IMR-90 (cell line): Measurements from ENCODE around the gene SPATA13. TPM values are rescaled to one million over a fixed set of nuclear protein-coding genes. Genes with fewer than 3 reads are reported as not detected.

Experiments used
- ATAC-seq: fragments of 200-7000 bp; cut with Tn5 transposase; 2 replicates; pipeline ENCODE4 v1.9.1; 2020; ENCODE audit warnings: low read depth, mild to moderate bottlenecking, moderate library complexity
- BruUV-seq: library from RNA; stranded (reverse); fragments of 400-500 nt; replicated peaks from 2 replicates; lab custom pipeline; 2021; lab: Mats Ljungman, UMichigan
- CTCF ChIA-PET: fragments of 300-600 bp; formaldehyde crosslinking; extraction: SDS; loops from one replicate; lab custom pipeline; 2021; ENCODE audit warnings: antibody characterized with exemption; lab: Yijun Ruan, JAX
- POLR2A ChIA-PET: fragments of 300-600 bp; sonication (Branson Sonifier 250); formaldehyde crosslinking; loops from one replicate; lab custom pipeline; 2022; ENCODE audit warnings: antibody characterized with exemption; ENCODE audit not compliant: unreplicated experiment; lab: Charles Lee
- DNase-seq: peaks from one replicate; pipeline ENCODE4 v3.0.0; 2013
- H2AFZ ChIP-seq: replicated peaks from 2 replicates; pipeline ENCODE3; 2013; ENCODE audit warnings: low read length, mild to moderate bottlenecking; ENCODE audit not compliant: poor library complexity
- H2AK5ac ChIP-seq: 2 replicates; pipeline ENCODE4 v1.6.1; 2013; ENCODE audit warnings: low read depth, low read length, inconsistent platforms
- H2AK9ac ChIP-seq: replicated peaks from 2 replicates; pipeline ENCODE3; 2013; ENCODE audit warnings: mild to moderate bottlenecking, low read depth, low read length, moderate library complexity; ENCODE audit not compliant: poor library complexity
- H2BK120ac ChIP-seq: 2 replicates; pipeline ENCODE4 v1.6.1; 2013; ENCODE audit warnings: low read depth, low read length, inconsistent platforms
- H2BK15ac ChIP-seq: 3 replicates; pipeline ENCODE4 v1.6.1; 2013; ENCODE audit warnings: low read depth, low read length, inconsistent platforms
- H2BK20ac ChIP-seq: 2 replicates; pipeline ENCODE4 v1.6.1; 2013; ENCODE audit warnings: low read depth, mild to moderate bottlenecking, inconsistent platforms, low read length, moderate library complexity
- H2BK5ac ChIP-seq: 2 replicates; pipeline ENCODE4 v1.6.1; 2013; ENCODE audit warnings: mild to moderate bottlenecking, low read depth, low read length, inconsistent platforms; ENCODE audit not compliant: poor library complexity, severe bottlenecking
- H3K14ac ChIP-seq: replicated peaks from 2 replicates; pipeline ENCODE4 v1.6.1; 2013; ENCODE audit warnings: low read depth, low read length, inconsistent platforms
- H3K18ac ChIP-seq: 2 replicates; pipeline ENCODE4 v1.6.1; 2013; ENCODE audit warnings: low read depth, low read length, control low read depth
- H3K23ac ChIP-seq: 2 replicates; pipeline ENCODE4 v1.6.1; 2013; ENCODE audit warnings: low read depth, low read length, inconsistent platforms
- H3K27ac ChIP-seq: 2 replicates; pipeline ENCODE4 v1.5.1; 2013; ENCODE audit warnings: mild to moderate bottlenecking, control low read depth, low read length; ENCODE audit not compliant: insufficient read depth
- H3K27me3 ChIP-seq: 2 replicates; pipeline ENCODE4 v1.6.1; 2013; ENCODE audit warnings: low read length; ENCODE audit not compliant: control insufficient read depth, insufficient read depth
- H3K36me3 ChIP-seq: 2 replicates; pipeline ENCODE4 v1.6.1; 2013; ENCODE audit warnings: low read length, mixed read lengths; ENCODE audit not compliant: control insufficient read depth, insufficient read depth
- H3K4ac ChIP-seq: 2 replicates; pipeline ENCODE4 v1.6.1; 2013; ENCODE audit warnings: low read depth, low read length, inconsistent platforms
- H3K4me1 ChIP-seq: 2 replicates; pipeline ENCODE4 v1.6.1; 2013; ENCODE audit warnings: low read length, mixed read lengths; ENCODE audit not compliant: control insufficient read depth, insufficient read depth
- H3K4me2 ChIP-seq: 2 replicates; pipeline ENCODE4 v1.6.1; 2013; ENCODE audit warnings: low read depth, mild to moderate bottlenecking, control low read depth, low read length, moderate library complexity
- H3K4me3 ChIP-seq: 2 replicates; pipeline ENCODE4 v1.5.1; 2013; ENCODE audit warnings: low read depth, mild to moderate bottlenecking, control low read depth, low read length, moderate library complexity; ENCODE audit not compliant: insufficient read depth
- H3K56ac ChIP-seq: 2 replicates; pipeline ENCODE4 v1.6.1; 2013; ENCODE audit warnings: low read length, inconsistent platforms; ENCODE audit not compliant: insufficient read depth; ENCODE audit errors: extremely low read depth
- H3K79me1 ChIP-seq, 2 experiments: 2 replicates each; pipeline ENCODE4 v1.6.1; 2013; ENCODE audit warnings: low read length in 2 of 2, inconsistent platforms in 1 of 2, low read depth in 1 of 2
- H3K9ac ChIP-seq: 2 replicates; pipeline ENCODE4 v1.6.1; 2013; ENCODE audit warnings: low read depth, low read length, control low read depth
- H3K9me1 ChIP-seq: 2 replicates; pipeline ENCODE4 v1.6.1; 2013; ENCODE audit warnings: low read length, inconsistent platforms; ENCODE audit not compliant: insufficient read depth
- H3K9me3 ChIP-seq: 2 replicates; pipeline ENCODE4 v1.6.1; 2013; ENCODE audit warnings: low read length; ENCODE audit not compliant: control insufficient read depth, insufficient read depth
- H4K20me1 ChIP-seq: 2 replicates; pipeline ENCODE4 v1.6.1; 2013; ENCODE audit warnings: low read length, inconsistent platforms; ENCODE audit not compliant: insufficient read depth
- H4K5ac ChIP-seq: 2 replicates; pipeline ENCODE4 v1.6.1; 2013; ENCODE audit warnings: mild to moderate bottlenecking, low read depth, low read length, control low read depth
- H4K8ac ChIP-seq, 2 experiments: 2 replicates each; pipeline ENCODE4 v1.6.1; 2013; ENCODE audit warnings: low read depth in 2 of 2, low read length in 2 of 2, control low read depth in 1 of 2, inconsistent platforms in 1 of 2
- H4K91ac ChIP-seq: 2 replicates; pipeline ENCODE4 v1.6.1; 2013; ENCODE audit warnings: low read depth, low read length, inconsistent platforms; ENCODE audit not compliant: insufficient read depth
- BHLHE40 ChIP-seq: fragments of 150-350 bp; IDR thresholded peaks from 2 replicates; pipeline ENCODE4 v1.6.1; 2016; ENCODE audit warnings: mild to moderate bottlenecking, low read depth, low read length
- CEBPB ChIP-seq: IDR thresholded peaks from 2 replicates; pipeline ENCODE4 v1.6.1; 2012; ENCODE audit warnings: low read depth, low read length, improper control_type of control experiment
- CHD1 ChIP-seq: IDR thresholded peaks from 2 replicates; pipeline ENCODE4 v1.6.1; 2012; ENCODE audit warnings: low read depth, low read length, improper control_type of control experiment
- CTCF ChIP-seq: conservative IDR thresholded peaks from 2 replicates; pipeline ENCODE4 v1.5.1; 2012; ENCODE audit warnings: mild to moderate bottlenecking, low read depth, low read length, improper control_type of control experiment
- FOS ChIP-seq: fragments of 150-350 bp; IDR thresholded peaks from 2 replicates; pipeline ENCODE4 v1.6.1; 2016; ENCODE audit warnings: low read depth, low read length
- MAFK ChIP-seq: IDR thresholded peaks from 2 replicates; pipeline ENCODE4 v1.6.1; 2012; ENCODE audit warnings: low read depth, low read length, improper control_type of control experiment
- MAZ ChIP-seq: IDR thresholded peaks from 2 replicates; pipeline ENCODE4 v1.6.1; 2012; ENCODE audit warnings: low read depth, mild to moderate bottlenecking, low read length, improper control_type of control experiment, moderate library complexity, borderline replicate concordance
- MXI1 ChIP-seq: IDR thresholded peaks from 2 replicates; pipeline ENCODE4 v1.6.1; 2012; ENCODE audit warnings: low read depth, mild to moderate bottlenecking, low read length, moderate library complexity, borderline replicate concordance
- NFE2L2 ChIP-seq: fragments of 150-350 bp; IDR thresholded peaks from 2 replicates; pipeline ENCODE4 v1.6.1; 2016; ENCODE audit warnings: low read depth, mild to moderate bottlenecking, low read length
- POLR2A ChIP-seq: IDR thresholded peaks from 2 replicates; pipeline ENCODE4 v1.6.1; 2012; ENCODE audit warnings: mild to moderate bottlenecking, low read depth, low read length
- RAD21 ChIP-seq: IDR thresholded peaks from 2 replicates; pipeline ENCODE4 v1.6.1; 2012; ENCODE audit warnings: low read length, improper control_type of control experiment
- RCOR1 ChIP-seq: IDR thresholded peaks from 2 replicates; pipeline ENCODE4 v1.6.1; 2012; ENCODE audit warnings: mild to moderate bottlenecking, low read length, improper control_type of control experiment; ENCODE audit not compliant: insufficient replicate concordance
- RFX5 ChIP-seq: IDR thresholded peaks from 2 replicates; pipeline ENCODE4 v1.8.0; 2012; ENCODE audit warnings: low read depth, mild to moderate bottlenecking, low read length, moderate library complexity
- SMC3 ChIP-seq: fragments of 150-350 bp; IDR thresholded peaks from 2 replicates; pipeline ENCODE4 v1.6.1; 2016; ENCODE audit warnings: low read depth, mild to moderate bottlenecking, antibody characterized with exemption, low read length, moderate library complexity
- USF2 ChIP-seq: fragments of 150-350 bp; IDR thresholded peaks from 2 replicates; pipeline ENCODE4 v1.6.1; 2017; ENCODE audit warnings: mild to moderate bottlenecking, antibody characterized with exemption, low read length, low read depth
- WGBS, 2 experiments: methylation state at CpG; one replicate each; pipeline versions ENCODE4 v1.1.5 to v1.1.7; 2013; ENCODE audit warnings: missing lambda C conversion rate in 2 of 2; ENCODE audit not compliant: insufficient read length in 1 of 2; ENCODE audit errors: extremely low coverage in 2 of 2; 5-methylcytosine and 5-hydroxymethylcytosine counted together
- dilution Hi-C: fragments of 300-500 bp; cut with HindIII; formaldehyde crosslinking; loops from one replicate; pipeline ENCODE4 v1.14.3; 2018; ENCODE audit warnings: low sequenced_read_pairs; ENCODE audit not compliant: unreplicated experiment
- in situ Hi-C: fragments of 300-500 bp; cut with MboI; formaldehyde crosslinking; loops from 3 replicates; pipeline ENCODE4 v1.14.3; 2019; ENCODE audit warnings: low sequenced_read_pairs, inconsistent platforms, mixed read lengths
- intact Hi-C: fragments of 100-400 bp; cut with micrococcal nuclease; formaldehyde crosslinking; loops from 2 replicates; pipeline ENCODE4 v1.10.0; 2022
- polyA plus RNA-seq, 3 experiments: library from polyadenylated mRNA; depleted of rRNA; stranded (reverse); fragments of >200 nt; gene quantifications; 2 replicates each; pipeline ENCODE4 v1.2.3, GENCODE V29; 2012; ENCODE audit warnings: low replicate concordance in 1 of 3
- total RNA-seq: library from RNA; depleted of rRNA; stranded (reverse); fragments of >200 nt; gene quantifications from 2 replicates; pipeline ENCODE4 v1.2.3, GENCODE V29; 2012

The SPATA13 gene
- total and polyA plus RNA-seq, 2 of the 4 experiments (the other 2 are of a cell fraction), result 10.5 to 12.5 TPM

- Histone ChIP-seq H3K23ac (no peak overlapping the region), H2BK15ac (no peak overlapping the region), H2AK9ac (no peak overlapping the region), H3K4me2 (peak overlapping the region; percentile 79; the same call in 1 of the 2 replicates), H3K36me3 (no peaks in the 10 kb centered on the region), H3K9ac (no peak overlapping the region), H3K4ac (no peak overlapping the region), H3K27ac (no peak overlapping the region), H2AFZ (peak overlapping the region; percentile 75), H3K14ac (no peak overlapping the region), H3K4me1 (no peaks in the 10 kb centered on the region), H3K79me1 (no peaks in the 10 kb centered on the region), H2AK5ac (no peak overlapping the region), H3K9me3 (no peaks in the 10 kb centered on the region), H4K8ac (no peak overlapping the region), H3K9me1 (no peaks in the 10 kb centered on the region), H2BK120ac (no peak overlapping the region), H4K91ac (no peak overlapping the region), H3K56ac (no peak overlapping the region), H3K18ac (no peak overlapping the region), H2BK5ac (no peak overlapping the region), H2BK20ac (no peak overlapping the region), H3K4me3 (peak overlapping the region; percentile 28; the same call in 1 of the 2 replicates), H3K27me3 (peaks cover 5% of the 10 kb centered on the region), H4K20me1 (no peaks in the 10 kb centered on the region), H4K5ac (no peak overlapping the region)
- TF ChIP-seq RAD21 (no peak), POLR2A (no peak), CTCF (no peak), MXI1 (no peak), USF2 (no peak), BHLHE40 (no peak), CEBPB (no peak), FOS (no peak), RCOR1 (no peak), MAFK (no peak), SMC3 (no peak), CHD1 (no peak), NFE2L2 (no peak), RFX5 (no peak), MAZ (no peak)
- ATAC-seq (no peak), DNase-seq (no peak)
- no TSS peak for BruUV-seq
- in situ Hi-C loops, result loop anchor here (5.0 kb wide), 1 partner anchor 1416 kb away; no protein-coding TSS in a partner anchor
- intact Hi-C loops, result no loop called here
- dilution Hi-C loops, result no loop called here
- WGBS, 2 experiments, result 16% methylated on average over 17 of the region's 38 CpGs; no CpG with 5 or more reads in 1 of the 2 experiments
- CTCF ChIA-PET, result no interaction called here
- POLR2A ChIA-PET, result interaction anchor here (0.6 kb wide), 1 partner anchor 186 kb away, joined by 4 read pairs; no protein-coding TSS in a partner anchor
Observed at GRCh38 chr13:24328145-24328544, 167.6 kb downstream of the SPATA13 start.
